ENCODE measurements around the gene ADAMTS19. TPM values are rescaled to one million over a fixed set of nuclear protein-coding genes. Genes with fewer than 3 reads are reported as not detected.

The ADAMTS19 gene
- 0.12 and 1.2 TPM in 2 replicates for total RNA-seq

GRCh38 chr5:129459777-129460671 lies at the start of gene ADAMTS19:
TSS of gene ADAMTS19 (plus strand) at chr5:129460298. CDS start at chr5:129460392, 94 bp downstream.

GRCh38 chr5:129747572-129748407 lies 287.7 kb downstream of the ADAMTS19 start, which contains the start of gene MINAR2:
TSS of gene MINAR2 (plus strand) at chr5:129748094. CDS start at chr5:129748191, 97 bp downstream.

